DND-41 (cell line): ENCODE data around the gene FANCB.

Experiments used
- ATAC-seq: fragments of 200-7000 bp; cut with Tn5 transposase; 3 replicates; pipeline ENCODE4 v1.9.1; 2021; ENCODE audit warnings: low read depth; ENCODE audit not compliant: insufficient read depth
- DNase-seq: peaks from one replicate; pipeline ENCODE4 v3.0.0-alpha.2; 2020
- H2AFZ ChIP-seq: 2 replicates; pipeline ENCODE4 v1.6.0; 2012; ENCODE audit warnings: low read depth, low read length
- H3K27ac ChIP-seq: 2 replicates; pipeline ENCODE4 v1.5.1; 2012; ENCODE audit warnings: low read length, inconsistent platforms
- H3K27me3 ChIP-seq: fragments of 200-600 bp; sonication (generic); 2 replicates; pipeline ENCODE4 v1.6.0; 2012; ENCODE audit warnings: low read length, mild to moderate bottlenecking, inconsistent platforms; ENCODE audit not compliant: insufficient read depth, poor library complexity
- H3K36me3 ChIP-seq: 2 replicates; pipeline ENCODE4 v1.5.1; 2012; ENCODE audit warnings: low read length, inconsistent platforms; ENCODE audit not compliant: insufficient read depth
- H3K4me1 ChIP-seq: 2 replicates; pipeline ENCODE4 v1.5.1; 2012; ENCODE audit warnings: mild to moderate bottlenecking, low read length; ENCODE audit not compliant: insufficient read depth
- H3K4me2 ChIP-seq: 2 replicates; pipeline ENCODE4 v1.6.0; 2012; ENCODE audit warnings: mild to moderate bottlenecking, moderate library complexity, low read length, inconsistent platforms; ENCODE audit not compliant: insufficient read depth
- H3K4me3 ChIP-seq, 2 experiments: fragments of 200-600 bp in 1 of 2; shearing (Covaris generic) in 1 of 2; 2 replicates each; pipeline ENCODE4 v1.5.1; 2012 to 2016; ENCODE audit warnings: inconsistent platforms in 2 of 2, low read length in 2 of 2, mild to moderate bottlenecking in 2 of 2, low read depth in 1 of 2, moderate library complexity in 1 of 2
- H3K79me2 ChIP-seq: 2 replicates; pipeline ENCODE4 v1.6.0; 2012; ENCODE audit warnings: low read length, inconsistent platforms; ENCODE audit not compliant: insufficient read depth
- H3K9ac ChIP-seq: 2 replicates; pipeline ENCODE4 v1.6.0; 2012; ENCODE audit warnings: low read depth, mild to moderate bottlenecking, inconsistent platforms, low read length, moderate library complexity
- H3K9me3 ChIP-seq: 2 replicates; pipeline ENCODE4 v1.5.1; 2012; ENCODE audit warnings: low read length, moderate library complexity, mild to moderate bottlenecking, inconsistent platforms; ENCODE audit not compliant: insufficient read depth, severe bottlenecking
- H4K20me1 ChIP-seq: 2 replicates; pipeline ENCODE4 v1.6.0; 2012; ENCODE audit warnings: low read length; ENCODE audit not compliant: insufficient read depth
- CTCF ChIP-seq: IDR thresholded peaks from 2 replicates; pipeline ENCODE4 v1.5.1; 2012; ENCODE audit warnings: borderline replicate concordance, low read length, moderate library complexity, mild to moderate bottlenecking; ENCODE audit not compliant: poor library complexity, severe bottlenecking; ENCODE audit errors: extremely low read depth
- EZH2 ChIP-seq: IDR thresholded peaks from 3 replicates; pipeline ENCODE4 v1.6.1; 2012; ENCODE audit warnings: borderline replicate concordance, low read depth, mild to moderate bottlenecking, moderate library complexity, low read length, inconsistent platforms; ENCODE audit not compliant: severe bottlenecking

The FANCB gene

GRCh38 chrX:14916017-14916674 is 43.3 kb upstream of the FANCB start:
- H3K9me3 ChIP-seq: no peaks in the 10 kb centered on the region
- H3K27me3 ChIP-seq: no peaks in the 10 kb centered on the region
- TF ChIP-seq EZH2 (no peak), CTCF (no peak)
- H4K20me1 ChIP-seq: no peaks in the 10 kb centered on the region
- no peak overlapping the region for H3K4me2 ChIP-seq
- no peaks in the 10 kb centered on the region for H3K79me2 ChIP-seq
- no peak overlapping the region for H3K4me3 ChIP-seq
- no peak overlapping the region for H3K27ac ChIP-seq
- H3K4me1 ChIP-seq: no peaks in the 10 kb centered on the region
- H3K36me3 ChIP-seq: peaks cover 12% of the 10 kb centered on the region; the same call in 1 of the 2 replicates
- ATAC-seq: no peak
- no peak overlapping the region for H3K9ac ChIP-seq
- no peak for DNase-seq
- H2AFZ ChIP-seq: no peak overlapping the region

GRCh38 chrX:14915596-14915995 is 42.7 kb upstream of the FANCB start:
- DNase-seq: no peak
- ATAC-seq: no peak
- Histone ChIP-seq H4K20me1 (no peaks in the 10 kb centered on the region), H3K4me3 (no peak overlapping the region), H3K9ac (no peak overlapping the region), H3K27ac (no peak overlapping the region), H3K4me2 (no peak overlapping the region), H3K36me3 (peaks cover 12% of the 10 kb centered on the region; the same call in 1 of the 2 replicates), H3K27me3 (no peaks in the 10 kb centered on the region), H3K4me1 (no peaks in the 10 kb centered on the region), H3K9me3 (no peaks in the 10 kb centered on the region), H2AFZ (no peak overlapping the region), H3K79me2 (no peaks in the 10 kb centered on the region)
- no peak for TF ChIP-seq EZH2
- TF ChIP-seq CTCF: no peak

GRCh38 chrX:14913241-14913640 is 40.4 kb upstream of the FANCB start:
- Histone ChIP-seq H3K79me2 (no peaks in the 10 kb centered on the region), H3K4me2 (no peak overlapping the region), H3K27me3 (no peaks in the 10 kb centered on the region), H3K27ac (no peak overlapping the region), H3K4me1 (no peaks in the 10 kb centered on the region), H4K20me1 (no peaks in the 10 kb centered on the region), H3K4me3 (no peak overlapping the region), H3K9me3 (no peaks in the 10 kb centered on the region), H3K9ac (no peak overlapping the region), H3K36me3 (peaks cover 12% of the 10 kb centered on the region; the same call in 1 of the 2 replicates), H2AFZ (no peak overlapping the region)
- TF ChIP-seq CTCF (no peak), EZH2 (no peak)
- DNase-seq (no peak), ATAC-seq (no peak)
